Measurements from ENCODE around the gene ACOT13. TPM values are rescaled to one million over a fixed set of nuclear protein-coding genes. Genes with fewer than 3 reads are reported as not detected.

The ACOT13 gene
- total RNA-seq, 1 experiment from 2014 or later, result 33.5 TPM

GRCh38 chr6:24686946-24687345, 20.1 kb downstream of the ACOT13 start:
- Histone ChIP-seq H3K9me2 (ENCODE audit: insufficient read depth) (no peaks in the 10 kb centered on the region), H2AFZ (ENCODE audit: low read depth, low read length, poor library complexity, severe bottlenecking) (no peak overlapping the region), H3K27ac (ENCODE audit: low read depth, low read length) (no peak overlapping the region), H3K9ac (ENCODE audit: low read length) (no peak overlapping the region), H3K4me1 (ENCODE audit: control insufficient read depth in 1 of 2, insufficient read depth in 2 of 2, low read length in 2 of 2) (no peaks in the 10 kb centered on the region), H3K36me3 (ENCODE audit: control insufficient read depth in 1 of 2, insufficient read depth in 2 of 2, low read length in 2 of 2) (no peaks in the 10 kb centered on the region), H4K20me1 (ENCODE audit: insufficient read depth) (no peaks in the 10 kb centered on the region), H3K9me3 (ENCODE audit: control insufficient read depth in 1 of 2, insufficient read depth in 1 of 2, low read depth in 1 of 2, low read length in 2 of 2) (no peaks in the 10 kb centered on the region), H3K4me2 (ENCODE audit: low read length) (no peak overlapping the region), H3K79me2 (ENCODE audit: insufficient read depth, low read length) (no peaks in the 10 kb centered on the region), H3K4me3 (replicated peaks in 1 of 2; ENCODE audit: low read depth in 1 of 2, low read length in 2 of 2) (no peak overlapping the region), H3K27me3 (ENCODE audit: insufficient read depth, low read length) (no peaks in the 10 kb centered on the region)
- DNase-seq (ENCODE audit: low read depth, low spot score), result no peak
- TF ChIP-seq ZNF274 (IDR thresholded peaks at IDR 0.05; ENCODE audit: low read depth, low read length), result no peak
- no peak for TF ChIP-seq SIN3A (IDR thresholded peaks at IDR 0.05; ENCODE audit: low read depth)
- TF ChIP-seq, protein P1, sequence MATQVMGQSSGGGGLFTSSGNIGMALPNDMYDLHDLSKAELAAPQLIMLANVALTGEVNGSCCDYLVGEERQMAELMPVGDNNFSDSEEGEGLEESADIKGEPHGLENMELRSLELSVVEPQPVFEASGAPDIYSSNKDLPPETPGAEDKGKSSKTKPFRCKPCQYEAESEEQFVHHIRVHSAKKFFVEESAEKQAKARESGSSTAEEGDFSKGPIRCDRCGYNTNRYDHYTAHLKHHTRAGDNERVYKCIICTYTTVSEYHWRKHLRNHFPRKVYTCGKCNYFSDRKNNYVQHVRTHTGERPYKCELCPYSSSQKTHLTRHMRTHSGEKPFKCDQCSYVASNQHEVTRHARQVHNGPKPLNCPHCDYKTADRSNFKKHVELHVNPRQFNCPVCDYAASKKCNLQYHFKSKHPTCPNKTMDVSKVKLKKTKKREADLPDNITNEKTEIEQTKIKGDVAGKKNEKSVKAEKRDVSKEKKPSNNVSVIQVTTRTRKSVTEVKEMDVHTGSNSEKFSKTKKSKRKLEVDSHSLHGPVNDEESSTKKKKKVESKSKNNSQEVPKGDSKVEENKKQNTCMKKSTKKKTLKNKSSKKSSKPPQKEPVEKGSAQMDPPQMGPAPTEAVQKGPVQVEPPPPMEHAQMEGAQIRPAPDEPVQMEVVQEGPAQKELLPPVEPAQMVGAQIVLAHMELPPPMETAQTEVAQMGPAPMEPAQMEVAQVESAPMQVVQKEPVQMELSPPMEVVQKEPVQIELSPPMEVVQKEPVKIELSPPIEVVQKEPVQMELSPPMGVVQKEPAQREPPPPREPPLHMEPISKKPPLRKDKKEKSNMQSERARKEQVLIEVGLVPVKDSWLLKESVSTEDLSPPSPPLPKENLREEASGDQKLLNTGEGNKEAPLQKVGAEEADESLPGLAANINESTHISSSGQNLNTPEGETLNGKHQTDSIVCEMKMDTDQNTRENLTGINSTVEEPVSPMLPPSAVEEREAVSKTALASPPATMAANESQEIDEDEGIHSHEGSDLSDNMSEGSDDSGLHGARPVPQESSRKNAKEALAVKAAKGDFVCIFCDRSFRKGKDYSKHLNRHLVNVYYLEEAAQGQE (IDR thresholded peaks at IDR 0.05; ENCODE audit: low read depth), result no peak
- no peak for TF ChIP-seq POLR2A (IDR thresholded peaks at IDR 0.05; ENCODE audit: borderline replicate concordance, extremely low read depth, insufficient read depth, insufficient read length)
- TF ChIP-seq, protein P2, sequence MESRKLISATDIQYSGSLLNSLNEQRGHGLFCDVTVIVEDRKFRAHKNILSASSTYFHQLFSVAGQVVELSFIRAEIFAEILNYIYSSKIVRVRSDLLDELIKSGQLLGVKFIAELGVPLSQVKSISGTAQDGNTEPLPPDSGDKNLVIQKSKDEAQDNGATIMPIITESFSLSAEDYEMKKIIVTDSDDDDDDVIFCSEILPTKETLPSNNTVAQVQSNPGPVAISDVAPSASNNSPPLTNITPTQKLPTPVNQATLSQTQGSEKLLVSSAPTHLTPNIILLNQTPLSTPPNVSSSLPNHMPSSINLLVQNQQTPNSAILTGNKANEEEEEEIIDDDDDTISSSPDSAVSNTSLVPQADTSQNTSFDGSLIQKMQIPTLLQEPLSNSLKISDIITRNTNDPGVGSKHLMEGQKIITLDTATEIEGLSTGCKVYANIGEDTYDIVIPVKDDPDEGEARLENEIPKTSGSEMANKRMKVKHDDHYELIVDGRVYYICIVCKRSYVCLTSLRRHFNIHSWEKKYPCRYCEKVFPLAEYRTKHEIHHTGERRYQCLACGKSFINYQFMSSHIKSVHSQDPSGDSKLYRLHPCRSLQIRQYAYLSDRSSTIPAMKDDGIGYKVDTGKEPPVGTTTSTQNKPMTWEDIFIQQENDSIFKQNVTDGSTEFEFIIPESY (IDR thresholded peaks at IDR 0.05; ENCODE audit: extremely low read depth, insufficient replicate concordance, low read length), result no peak
- no peak for TF ChIP-seq YY1 (IDR thresholded peaks at IDR 0.05; ENCODE audit: extremely low read depth, insufficient replicate concordance, low read depth, low read length)
- TF ChIP-seq ZFX (IDR thresholded peaks at IDR 0.05), result no peak
- no peak for TF ChIP-seq CEBPB (IDR thresholded peaks at IDR 0.05; ENCODE audit: low read depth)
- TF ChIP-seq MAX (IDR thresholded peaks at IDR 0.05), result no peak
- no peak for TF ChIP-seq SRF (IDR thresholded peaks at IDR 0.05; ENCODE audit: low read depth)
- no peak for TF ChIP-seq EZH2phosphoT487 (IDR thresholded peaks at IDR 0.05; ENCODE audit: borderline replicate concordance)
- no peak for TF ChIP-seq ELF1 (IDR thresholded peaks at IDR 0.05; ENCODE audit: borderline replicate concordance, low read depth)
- no peak for TF ChIP-seq RAD21 (IDR thresholded peaks at IDR 0.05; ENCODE audit: low read depth)
- TF ChIP-seq EZH2 (IDR thresholded peaks at IDR 0.05), result no peak
- no peak for TF ChIP-seq FOSL1 (IDR thresholded peaks at IDR 0.05; ENCODE audit: low read depth)
- TF ChIP-seq JUND (IDR thresholded peaks at IDR 0.05), result no peak
- TF ChIP-seq EGR1 (IDR thresholded peaks at IDR 0.05; ENCODE audit: low read depth), result no peak
- no peak for TF ChIP-seq POLR2AphosphoS5 (IDR thresholded peaks at IDR 0.05; ENCODE audit: low read depth, low read length)
- intact Hi-C loops (cut with micrococcal nuclease), result no loop called here
- BruUV-seq (replicated peaks), result no TSS peak
- ChIA-PET CTCF (no interaction called here), POLR2A (no interaction called here), RAD21 (ENCODE audit: low non-redundant PET in 1 of 2, low total read pairs in 2 of 2, uncharacterized antibody in 2 of 2, unreplicated experiment in 2 of 2) (no interaction called here)
- no peak for ATAC-seq
